AG04449 (cell line): ENCODE data around the gene TTC23.

Experiments used
- CTCF ChIA-PET: fragments of 350-600 bp; formaldehyde crosslinking; extraction: SDS; loops from one replicate; lab custom pipeline; 2021; ENCODE audit warnings: antibody characterized with exemption; lab: Yijun Ruan, JAX
- POLR2A ChIA-PET: fragments of 400-600, 350-600 bp; formaldehyde crosslinking; extraction: SDS; loops from one replicate; lab custom pipeline; 2020; ENCODE audit warnings: antibody characterized with exemption, inconsistent platforms; lab: Yijun Ruan, JAX
- DNase-seq: peaks from one replicate; pipeline ENCODE4 v3.0.0-alpha.2; 2010; ENCODE audit warnings: low read depth, low spot score
- H3K4me3 ChIP-seq: 2 replicates; pipeline ENCODE4 v1.5.1; 2011; ENCODE audit warnings: low read depth, mild to moderate bottlenecking, control low read depth, low read length
- TF ChIP-seq, protein P1 (sequence below): IDR thresholded peaks from one replicate; pipeline ENCODE4 v1.5.1; 2011; ENCODE audit warnings: mild to moderate bottlenecking, moderate library complexity, low read length, control low read depth, inconsistent platforms; ENCODE audit not compliant: insufficient read depth; ENCODE audit errors: missing control alignments

The TTC23 gene

DNA sequence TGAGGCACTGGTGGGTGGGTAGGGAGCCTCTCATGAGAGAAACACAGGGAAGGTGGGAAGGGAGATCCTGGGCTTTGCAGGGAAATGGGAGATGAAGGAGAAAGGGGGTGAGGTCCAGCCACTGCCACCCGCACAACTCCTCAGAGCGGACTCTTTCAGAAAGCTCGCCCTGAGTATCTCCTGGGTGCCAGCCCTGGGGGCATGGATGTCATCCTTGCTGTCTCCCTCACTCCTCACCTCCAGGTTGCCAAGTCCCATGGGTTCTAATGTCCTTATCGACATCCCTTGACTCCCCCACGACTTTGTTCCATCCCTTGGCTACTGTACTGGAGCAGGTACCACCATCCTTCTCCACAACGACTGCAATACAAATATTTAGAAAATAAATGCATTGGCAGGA lies 103.6 kb downstream of the TTC23 start:
- TF ChIP-seq, protein P1, sequence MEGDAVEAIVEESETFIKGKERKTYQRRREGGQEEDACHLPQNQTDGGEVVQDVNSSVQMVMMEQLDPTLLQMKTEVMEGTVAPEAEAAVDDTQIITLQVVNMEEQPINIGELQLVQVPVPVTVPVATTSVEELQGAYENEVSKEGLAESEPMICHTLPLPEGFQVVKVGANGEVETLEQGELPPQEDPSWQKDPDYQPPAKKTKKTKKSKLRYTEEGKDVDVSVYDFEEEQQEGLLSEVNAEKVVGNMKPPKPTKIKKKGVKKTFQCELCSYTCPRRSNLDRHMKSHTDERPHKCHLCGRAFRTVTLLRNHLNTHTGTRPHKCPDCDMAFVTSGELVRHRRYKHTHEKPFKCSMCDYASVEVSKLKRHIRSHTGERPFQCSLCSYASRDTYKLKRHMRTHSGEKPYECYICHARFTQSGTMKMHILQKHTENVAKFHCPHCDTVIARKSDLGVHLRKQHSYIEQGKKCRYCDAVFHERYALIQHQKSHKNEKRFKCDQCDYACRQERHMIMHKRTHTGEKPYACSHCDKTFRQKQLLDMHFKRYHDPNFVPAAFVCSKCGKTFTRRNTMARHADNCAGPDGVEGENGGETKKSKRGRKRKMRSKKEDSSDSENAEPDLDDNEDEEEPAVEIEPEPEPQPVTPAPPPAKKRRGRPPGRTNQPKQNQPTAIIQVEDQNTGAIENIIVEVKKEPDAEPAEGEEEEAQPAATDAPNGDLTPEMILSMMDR: no peak
- POLR2A ChIA-PET: no interaction called here
- no peak overlapping the region for H3K4me3 ChIP-seq
- no peak for DNase-seq
- CTCF ChIA-PET: interaction anchor here (0.9 to 1.2 kb wide), 2 partner anchors 11 to 14 kb away, joined by 3 to 4 read pairs; no protein-coding TSS in a partner anchor

GRCh38 chr15:99145005-99145404 lies 104.4 kb downstream of the TTC23 start:
- no peak overlapping the region for H3K4me3 ChIP-seq
- POLR2A ChIA-PET: no interaction called here
- CTCF ChIA-PET: interaction anchor here (1.0 kb wide), 1 partner anchor 11 kb away, joined by 4 read pairs; no protein-coding TSS in a partner anchor
- TF ChIP-seq, protein P1: no peak
- DNase-seq: no peak

DNA sequence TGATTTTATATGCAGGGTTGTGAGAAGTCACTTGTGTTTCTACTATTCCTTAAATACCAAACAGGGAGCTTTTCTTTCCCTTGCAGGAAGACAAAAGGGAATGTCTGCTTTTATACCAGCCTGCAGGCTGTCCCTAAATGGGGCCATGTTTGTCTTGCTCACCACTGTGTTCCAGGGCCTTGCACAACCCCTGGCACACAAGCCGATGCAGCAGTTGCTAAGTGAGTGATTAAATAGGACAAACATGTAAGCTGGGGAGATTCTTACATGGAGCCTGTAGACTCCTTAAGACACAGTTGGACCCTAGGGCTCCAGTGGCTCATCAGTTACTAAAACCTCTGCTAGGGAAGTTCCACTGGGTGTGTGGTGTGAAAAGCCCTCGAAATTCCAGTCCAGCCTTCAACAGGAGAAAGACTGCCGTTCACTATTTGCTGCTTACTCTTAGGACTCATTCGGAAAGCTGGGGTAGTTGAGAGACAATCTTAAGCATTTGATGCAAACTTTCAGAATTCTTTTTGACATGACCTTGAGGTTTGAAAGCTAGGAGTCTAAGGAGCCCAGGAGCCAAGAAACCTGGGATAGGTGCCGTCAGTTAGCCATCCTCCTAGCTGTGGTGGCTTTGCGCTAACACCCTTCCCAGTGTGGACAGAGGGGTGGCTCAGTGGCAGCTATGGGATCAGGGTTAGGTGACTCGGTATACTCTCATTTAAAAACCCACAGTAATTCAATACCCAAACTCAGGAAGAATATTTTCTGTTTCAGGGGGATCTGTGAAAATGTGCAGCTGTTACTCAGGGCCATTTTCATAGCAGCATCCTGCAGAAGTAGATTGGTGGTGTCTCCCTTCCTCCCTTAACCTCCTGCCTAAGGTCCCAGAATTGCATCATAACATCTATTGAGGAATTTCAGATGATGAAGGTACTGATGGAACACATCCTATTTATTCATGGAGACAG lies 105.4 kb downstream of the TTC23 start:
- ChIA-PET CTCF (interaction anchor here (0.9 to 1.7 kb wide), 5 partner anchors 10 to 70 kb away, joined by 3 to 6 read pairs (median 4); partner anchors contain the start of gene SYNM), POLR2A (no interaction called here)
- TF ChIP-seq, protein P1: no peak
- DNase-seq: no peak
- no peak overlapping the region for H3K4me3 ChIP-seq

DNA sequence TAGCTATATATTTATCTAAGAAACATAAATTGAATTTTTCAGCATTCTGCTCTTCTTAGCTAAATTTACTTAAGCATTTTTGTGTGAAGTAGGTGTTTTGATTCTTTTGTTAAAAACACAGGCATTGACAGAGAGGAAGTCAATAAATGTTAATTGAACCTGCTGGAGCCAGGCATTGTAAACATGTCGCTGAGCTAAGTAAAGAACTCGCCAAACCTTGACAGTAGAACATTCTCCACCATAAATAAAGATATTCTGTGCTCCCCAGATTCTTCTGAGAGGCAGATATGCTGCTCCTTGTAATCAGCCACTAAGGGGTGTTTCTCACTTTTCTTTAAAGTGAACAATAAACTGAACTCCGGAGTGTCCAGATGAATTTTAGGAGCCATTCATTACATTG lies 106.1 kb downstream of the TTC23 start:
- ChIA-PET CTCF (interaction anchor here (0.8 to 1.7 kb wide), 4 partner anchors 13 to 71 kb away, joined by 3 to 6 read pairs (median 4); no protein-coding TSS in a partner anchor), POLR2A (no interaction called here)
- DNase-seq: no peak
- TF ChIP-seq, protein P1: no peak
- no peak overlapping the region for H3K4me3 ChIP-seq

- TF ChIP-seq, protein P1: no peak
- POLR2A ChIA-PET: no interaction called here
- CTCF ChIA-PET: interaction anchor here (0.8 to 1.7 kb wide), 4 partner anchors 15 to 71 kb away, joined by 3 to 6 read pairs (median 3); no protein-coding TSS in a partner anchor
- no peak overlapping the region for H3K4me3 ChIP-seq
- DNase-seq: no peak
Measured at GRCh38 chr15:99142562-99142961, 106.8 kb downstream of the TTC23 start.

DNA sequence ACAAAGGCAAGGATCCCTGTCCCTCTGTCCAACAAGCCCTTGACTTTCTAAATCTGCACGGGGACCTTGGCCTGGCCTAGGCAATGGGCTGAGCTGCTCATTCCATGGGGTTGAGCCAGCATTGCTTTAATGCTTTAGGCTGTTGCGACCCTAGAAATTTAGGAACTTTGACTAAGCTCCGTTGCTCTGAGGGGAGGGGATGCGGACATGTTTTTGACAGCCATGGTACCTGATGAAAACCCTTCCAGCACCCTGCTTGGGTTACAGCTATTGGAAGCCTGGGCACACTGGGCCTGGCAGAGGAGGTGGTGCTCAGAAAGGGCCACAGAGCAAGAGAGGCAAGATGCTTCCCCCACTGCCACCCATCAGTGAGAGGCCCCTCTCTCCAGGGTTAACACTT lies 107.4 kb downstream of the TTC23 start:
- no peak overlapping the region for H3K4me3 ChIP-seq
- CTCF ChIA-PET: interaction anchor here (0.9 to 1.7 kb wide), 4 partner anchors 14 to 105 kb away, joined by 3 to 6 read pairs (median 3); no protein-coding TSS in a partner anchor
- TF ChIP-seq, protein P1: no peak
- POLR2A ChIA-PET: no interaction called here
- no peak for DNase-seq
